Stimulated activated effector memory CD8-positive, alpha-beta T cell treated with anti-CD3 and anti-CD28 coated beads, Interleukin-12 subunit alpha, Interleukin-12 subunit beta, amount 100 ng/mL, for 72 hours (primary cell): Measurements from ENCODE around the gene ARFIP1.

Experiments
- ATAC-seq: fragments of 150-1000 bp; cut with Tn5 transposase; 2 replicates; pipeline ENCODE4 v1.10.0; 2021
- DNase-seq, 2 donors: peaks; one replicate each; pipeline ENCODE4 v3.0.0; 2021 to 2022; ENCODE audit warnings: low spot score in 2 of 2
- H3K27ac Mint-ChIP-seq: one replicate; pipeline ENCODE4 v1.8.0; 2022; ENCODE audit warnings: mild to moderate bottlenecking, mixed read lengths
- H3K36me3 Mint-ChIP-seq: one replicate; pipeline ENCODE4 v1.8.0; 2022; ENCODE audit warnings: mild to moderate bottlenecking, mixed read lengths
- H3K4me1 Mint-ChIP-seq: one replicate; pipeline ENCODE4 v1.8.0; 2022; ENCODE audit warnings: mixed read lengths
- H3K4me3 Mint-ChIP-seq: one replicate; pipeline ENCODE4 v1.8.0; 2022; ENCODE audit warnings: mild to moderate bottlenecking, mixed read lengths
- H3K9me3 Mint-ChIP-seq: one replicate; pipeline ENCODE4 v1.8.0; 2022; ENCODE audit warnings: mixed read lengths

The ARFIP1 gene

DNA sequence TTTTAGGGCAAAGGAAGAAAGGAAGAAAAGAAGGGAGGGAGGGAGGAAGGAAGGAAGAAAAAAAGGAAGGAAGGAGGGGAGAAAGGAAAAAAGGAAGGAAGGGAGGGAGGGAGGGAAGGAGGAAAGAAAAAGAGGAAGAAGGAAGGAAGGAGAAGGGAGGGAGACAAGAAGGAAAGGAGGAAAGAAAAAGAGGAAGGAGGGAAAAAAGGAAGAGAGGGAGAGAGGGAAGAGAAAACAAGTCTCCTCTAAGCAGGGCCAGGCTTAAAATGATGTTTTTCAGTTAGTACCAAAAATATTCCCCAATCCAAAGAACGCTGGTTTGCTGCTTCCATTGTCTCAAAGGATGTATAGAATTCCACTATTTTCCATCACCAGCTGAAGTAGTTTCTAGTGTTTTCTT, 2.3 kb upstream of the ARFIP1 start:
- H3K36me3 Mint-ChIP-seq = peaks cover 22% of the 10 kb centered on the region
- no peak overlapping the region for H3K4me3 Mint-ChIP-seq
- ATAC-seq = no peak

DNA sequence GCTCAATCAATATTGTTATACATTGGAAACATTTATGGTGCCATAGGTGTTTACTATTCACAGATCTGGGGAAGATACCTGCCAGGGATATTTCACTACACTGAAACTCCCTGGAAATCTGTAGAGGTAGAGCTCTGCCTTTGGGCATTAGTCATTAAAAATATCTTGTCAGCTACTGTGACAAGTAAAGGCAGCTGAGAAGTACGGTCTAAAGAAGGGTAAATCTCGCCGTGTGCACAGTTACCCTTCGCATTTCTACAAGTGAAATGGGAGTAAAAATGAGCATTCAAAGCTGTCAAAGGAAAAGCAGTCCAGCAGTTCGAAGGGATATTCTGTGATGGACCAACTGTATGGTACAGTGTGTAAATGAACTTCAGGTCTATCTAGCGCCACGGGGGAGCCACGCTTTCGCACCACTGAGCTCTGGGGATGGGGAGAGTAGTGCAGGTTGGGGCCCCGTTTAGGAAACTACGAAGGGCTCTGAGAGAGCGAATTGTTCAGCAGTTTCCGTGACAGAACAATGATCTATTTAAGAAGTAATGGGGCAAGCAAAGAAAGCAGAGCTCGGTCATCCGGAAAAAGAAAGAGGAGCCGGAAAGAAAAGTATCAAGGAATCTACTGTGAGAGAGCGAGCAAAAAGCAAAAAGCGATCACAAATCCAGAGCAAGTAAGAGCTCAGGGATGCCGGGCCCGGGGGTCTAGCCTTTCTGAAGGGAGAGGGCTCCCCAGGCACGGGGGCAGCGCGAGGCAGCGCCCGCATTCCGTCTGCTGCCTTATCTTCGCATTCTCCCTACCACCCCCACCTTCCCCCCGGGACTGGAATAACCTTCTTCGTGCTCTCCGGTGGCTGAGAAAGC, 870 bp upstream of the ARFIP1 start:
- no peaks in the 10 kb centered on the region for H3K9me3 Mint-ChIP-seq
- H3K36me3 Mint-ChIP-seq = peaks cover 22% of the 10 kb centered on the region
- peaks cover 35% of the 10 kb centered on the region for H3K4me1 Mint-ChIP-seq
- peak overlapping the region; percentile 95 for H3K27ac Mint-ChIP-seq
- ATAC-seq = peak; percentile 32
- H3K4me3 Mint-ChIP-seq = peak overlapping the region; percentile 94
- DNase-seq = peak in 1 of 2 donors; percentile 64

More for the DNA sequence above, 2.3 kb upstream of the ARFIP1 start:
- no peak overlapping the region for H3K27ac Mint-ChIP-seq
- no peak for DNase-seq
- no peaks in the 10 kb centered on the region for H3K9me3 Mint-ChIP-seq
- H3K4me1 Mint-ChIP-seq = peaks cover 35% of the 10 kb centered on the region

DNA sequence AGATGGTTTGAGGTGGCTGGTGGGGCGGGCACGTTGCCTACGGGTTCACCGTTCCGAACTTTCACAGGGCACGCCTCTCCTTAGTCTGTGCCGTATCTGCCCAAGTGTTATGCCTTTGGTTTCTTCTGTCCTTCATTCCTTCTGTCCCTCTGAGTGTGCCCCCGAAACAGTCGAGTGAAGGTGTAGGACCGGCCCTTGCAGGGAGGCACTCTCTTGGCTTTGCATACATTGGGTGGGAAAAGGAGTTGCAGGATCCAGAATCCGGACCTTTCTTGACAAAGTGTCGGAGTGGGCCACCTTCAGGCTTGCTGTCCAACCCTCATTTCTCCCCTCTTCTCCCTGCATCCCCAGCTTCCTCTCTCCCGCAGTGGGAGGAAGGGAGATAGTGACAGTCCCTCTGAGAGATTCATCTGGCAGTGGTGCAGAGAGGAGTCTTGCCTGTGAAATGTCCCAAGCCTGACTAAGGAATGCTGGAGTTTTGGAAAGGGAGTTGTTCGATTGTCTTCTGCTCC, 569 bp downstream of the ARFIP1 start:
- ATAC-seq = peak; percentile 74
- Mint-ChIP-seq H3K27ac (peak overlapping the region; percentile 95), H3K4me3 (peak overlapping the region; percentile 94), H3K9me3 (no peaks in the 10 kb centered on the region), H3K4me1 (peaks cover 35% of the 10 kb centered on the region), H3K36me3 (peaks cover 22% of the 10 kb centered on the region)
- DNase-seq = no peak

DNA sequence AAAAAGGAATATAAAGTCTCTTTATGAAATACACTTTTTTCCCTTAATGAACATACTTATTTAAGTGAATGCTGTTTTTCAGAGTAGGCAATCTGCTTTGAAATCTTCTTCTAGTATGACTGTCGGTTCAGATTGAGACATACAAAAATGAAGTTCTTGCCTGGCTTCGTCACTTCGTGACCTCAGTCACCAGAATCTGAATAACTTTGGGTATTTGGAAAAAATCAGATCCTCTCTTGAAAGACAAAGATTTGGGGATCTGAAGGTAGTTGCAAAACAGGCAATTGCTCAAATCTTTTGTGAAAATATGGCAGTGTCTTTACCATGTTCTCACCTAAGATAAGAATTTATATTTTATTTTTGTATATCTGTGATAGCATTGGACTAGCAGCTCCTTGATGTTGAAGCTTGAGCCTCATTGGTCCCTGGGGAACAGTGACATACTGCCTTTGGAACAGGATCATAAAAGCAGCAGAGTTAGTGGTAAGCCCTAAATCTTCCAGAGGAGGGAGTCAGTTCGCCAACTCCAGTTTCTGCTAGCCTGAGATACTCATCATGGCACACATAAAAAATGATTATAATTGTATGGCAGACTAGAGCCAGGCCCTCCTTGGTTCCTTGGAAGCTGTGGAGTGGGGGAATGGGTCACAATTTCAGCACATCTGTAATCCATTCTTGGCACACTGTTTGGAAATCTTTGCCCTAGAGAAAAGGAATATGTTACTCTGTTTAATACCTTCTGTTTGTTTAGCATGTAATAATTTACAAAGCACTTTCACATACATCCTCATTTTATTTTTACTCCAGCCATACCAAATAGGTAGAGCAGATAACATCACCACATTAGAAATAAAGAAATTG, 5.0 kb downstream of the ARFIP1 start:
- H3K36me3 Mint-ChIP-seq = peaks cover 11% of the 10 kb centered on the region
- no peak for ATAC-seq
- no peaks in the 10 kb centered on the region for H3K9me3 Mint-ChIP-seq
- no peak overlapping the region for H3K27ac Mint-ChIP-seq
- peaks cover 30% of the 10 kb centered on the region for H3K4me1 Mint-ChIP-seq
- no peak overlapping the region for H3K4me3 Mint-ChIP-seq
- DNase-seq = no peak

DNA sequence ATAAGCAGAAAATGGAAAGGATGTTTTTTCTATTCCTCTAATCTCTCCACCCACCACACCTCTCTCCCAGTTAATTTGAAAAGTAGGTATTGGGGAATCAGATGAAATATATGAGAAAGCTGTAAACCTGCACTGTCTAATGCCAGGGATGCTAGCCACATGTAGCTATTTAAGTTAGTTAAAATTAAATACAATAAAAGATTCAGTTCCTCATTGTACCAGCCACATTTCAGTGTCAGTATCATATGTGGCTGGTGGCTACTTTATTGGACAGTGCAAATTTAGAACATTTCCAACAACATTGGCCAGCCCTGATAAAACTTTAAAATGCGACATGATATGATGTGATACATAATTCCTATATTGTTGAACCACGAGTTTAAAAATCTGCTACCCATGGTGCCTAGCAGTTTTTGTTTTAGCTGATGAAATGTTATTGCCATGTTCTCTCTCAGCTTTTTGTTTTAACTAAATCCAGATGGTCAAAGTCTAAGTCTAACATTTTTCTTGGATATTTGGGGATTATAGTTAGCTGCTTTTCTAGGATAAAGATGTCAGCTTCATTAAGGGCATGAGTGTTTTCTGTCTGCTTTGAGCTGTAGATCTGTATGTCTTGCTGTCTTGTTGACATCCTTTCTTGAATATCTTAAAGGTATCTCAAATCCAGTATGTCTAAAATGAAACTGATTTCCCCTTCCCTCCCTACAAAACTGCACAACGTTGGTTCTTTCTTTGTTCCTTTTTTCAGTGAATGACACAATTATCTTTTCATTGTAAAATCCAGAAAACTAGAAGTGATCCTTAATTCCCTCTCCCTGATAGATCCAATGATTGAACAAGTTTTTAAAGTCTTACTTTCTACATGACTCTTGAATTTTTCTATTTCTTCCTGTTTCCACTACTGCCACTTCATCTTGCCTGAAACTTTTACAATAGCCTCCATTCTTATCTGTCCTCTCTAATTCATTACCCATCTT, 6.2 kb downstream of the ARFIP1 start:
- peaks cover 22% of the 10 kb centered on the region for H3K4me1 Mint-ChIP-seq

DNA sequence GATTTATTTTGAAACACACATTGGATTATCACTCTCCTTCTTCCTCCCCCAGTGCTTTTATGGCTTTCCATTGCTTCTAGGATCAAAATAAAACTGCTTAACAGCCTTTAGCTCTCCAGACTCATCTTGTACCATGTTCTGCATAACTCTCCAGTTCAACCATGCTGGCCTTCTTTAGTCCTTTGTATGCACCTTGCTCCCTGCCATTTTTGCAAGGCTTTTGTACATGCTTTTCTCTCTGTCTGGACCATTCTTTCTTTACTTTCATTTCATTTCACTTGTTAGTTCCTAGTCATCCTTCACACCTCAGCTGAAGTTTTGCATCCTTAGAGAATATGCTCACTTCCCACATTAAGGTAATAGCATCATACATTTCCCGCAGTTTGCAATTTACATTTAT, 6.9 kb downstream of the ARFIP1 start:
- H3K4me3 Mint-ChIP-seq = peak overlapping the region; percentile 1
- peak overlapping the region; percentile 4 for H3K27ac Mint-ChIP-seq
- H3K4me1 Mint-ChIP-seq = peaks cover 17% of the 10 kb centered on the region
- no peaks in the 10 kb centered on the region for H3K36me3 Mint-ChIP-seq
- DNase-seq (no peak), ATAC-seq (no peak)
- no peaks in the 10 kb centered on the region for H3K9me3 Mint-ChIP-seq

More for the DNA sequence above, 6.2 kb downstream of the ARFIP1 start:
- Mint-ChIP-seq H3K36me3 (no peaks in the 10 kb centered on the region), H3K9me3 (no peaks in the 10 kb centered on the region), H3K27ac (peak overlapping the region; percentile 4), H3K4me3 (peak overlapping the region; percentile 1)
- ATAC-seq (no peak), DNase-seq (no peak)

DNA sequence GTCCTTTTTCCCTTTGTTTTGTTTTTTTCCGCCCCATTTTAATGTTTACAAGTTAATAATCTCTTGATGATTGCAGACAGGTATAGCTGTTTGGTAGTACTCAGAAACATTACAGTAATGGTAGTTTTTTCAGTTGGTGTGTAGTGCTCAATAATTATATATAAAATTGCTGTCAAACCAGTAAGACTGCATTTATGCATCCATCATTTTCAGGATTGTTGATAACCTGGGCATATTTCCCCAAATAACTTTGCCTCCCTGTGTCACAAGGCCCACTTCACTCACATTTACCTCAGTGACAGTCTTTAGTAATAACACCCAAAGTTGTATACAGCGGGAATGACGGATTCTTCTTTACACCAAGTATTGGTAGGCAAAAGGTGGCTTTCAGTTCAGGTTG, 16.1 kb downstream of the ARFIP1 start:
- ATAC-seq (no peak), DNase-seq (no peak)
- H3K9me3 Mint-ChIP-seq = no peaks in the 10 kb centered on the region
- H3K4me1 Mint-ChIP-seq = peaks cover 13% of the 10 kb centered on the region
- no peak overlapping the region for H3K4me3 Mint-ChIP-seq
- H3K27ac Mint-ChIP-seq = no peak overlapping the region
- no peaks in the 10 kb centered on the region for H3K36me3 Mint-ChIP-seq

DNA sequence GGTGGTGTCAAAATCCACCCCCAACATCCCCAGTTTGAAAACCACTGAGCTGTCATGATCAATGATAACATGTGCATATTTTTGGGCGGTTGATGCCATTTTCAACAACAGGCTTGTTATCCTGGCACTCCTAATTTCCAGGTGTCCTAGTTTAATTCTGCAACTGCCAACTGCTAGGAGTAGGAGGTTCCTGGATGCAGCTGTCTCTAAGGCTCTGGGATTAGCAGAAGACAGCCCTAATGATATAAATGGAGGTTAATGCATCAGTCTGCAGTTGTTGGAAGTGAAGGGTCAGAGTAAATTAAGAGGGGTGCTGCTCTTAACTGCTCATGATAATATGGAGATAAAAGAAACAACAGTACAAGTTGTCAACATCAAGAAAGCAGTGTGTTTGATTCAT, 23.8 kb downstream of the ARFIP1 start:
- no peak overlapping the region for H3K27ac Mint-ChIP-seq

DNA sequence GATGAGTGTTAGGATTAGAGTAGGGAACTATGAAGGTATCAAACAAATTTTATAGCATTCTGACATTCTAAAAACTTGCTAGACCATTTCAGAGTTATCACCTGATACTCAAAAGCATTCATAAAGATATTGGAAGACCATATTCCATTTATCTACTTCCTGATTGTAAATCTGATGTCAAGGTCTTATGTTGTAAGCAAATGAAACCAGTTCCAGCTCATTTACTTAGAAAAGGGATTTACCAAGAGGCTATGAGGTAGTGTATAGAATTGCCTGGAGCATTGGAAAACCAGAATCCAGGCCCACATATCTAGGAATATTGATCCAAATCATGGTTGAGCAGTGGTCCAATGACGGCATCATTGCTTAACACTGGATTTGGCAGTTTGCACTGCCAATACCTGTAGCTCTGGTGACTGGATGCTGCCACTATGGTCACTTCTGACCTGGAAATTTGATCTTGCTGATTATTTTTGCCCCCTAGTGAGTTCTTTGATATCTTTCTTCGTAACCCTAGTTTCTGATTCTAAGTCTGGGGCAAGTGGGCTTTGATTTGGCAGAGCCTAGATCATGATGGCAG, 25.4 kb downstream of the ARFIP1 start:
- Mint-ChIP-seq H3K4me1 (peaks cover 16% of the 10 kb centered on the region), H3K9me3 (no peaks in the 10 kb centered on the region), H3K36me3 (no peaks in the 10 kb centered on the region), H3K27ac (no peak overlapping the region), H3K4me3 (no peak overlapping the region)
- DNase-seq (no peak), ATAC-seq (no peak)

More for the DNA sequence above, 23.8 kb downstream of the ARFIP1 start:
- Mint-ChIP-seq H3K9me3 (no peaks in the 10 kb centered on the region), H3K4me3 (no peak overlapping the region), H3K4me1 (peaks cover 16% of the 10 kb centered on the region), H3K36me3 (no peaks in the 10 kb centered on the region)
- no peak for ATAC-seq
- no peak for DNase-seq

DNA sequence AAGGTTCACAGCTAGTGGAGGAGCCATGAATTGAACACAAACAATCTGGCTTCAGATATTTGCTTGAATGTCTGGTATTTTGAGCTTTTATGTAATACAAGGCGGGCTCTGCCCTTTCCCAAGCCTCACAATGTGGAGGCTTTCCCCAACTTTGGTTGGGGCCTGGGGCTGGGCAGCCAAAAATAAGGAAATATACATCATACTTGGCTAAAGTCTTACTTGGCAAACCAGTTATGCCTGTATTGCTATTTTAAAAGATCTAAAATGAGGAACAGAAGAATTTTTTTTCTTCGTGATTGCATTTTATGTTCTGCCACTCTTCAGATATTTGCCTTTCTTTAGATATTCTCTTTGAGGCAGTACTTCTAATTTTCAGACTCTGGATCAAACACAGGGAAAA, 26.1 kb downstream of the ARFIP1 start:
- ATAC-seq (no peak), DNase-seq (no peak)
- Mint-ChIP-seq H3K4me3 (no peak overlapping the region), H3K4me1 (peaks cover 16% of the 10 kb centered on the region), H3K36me3 (no peaks in the 10 kb centered on the region), H3K9me3 (no peaks in the 10 kb centered on the region), H3K27ac (no peak overlapping the region)

DNA sequence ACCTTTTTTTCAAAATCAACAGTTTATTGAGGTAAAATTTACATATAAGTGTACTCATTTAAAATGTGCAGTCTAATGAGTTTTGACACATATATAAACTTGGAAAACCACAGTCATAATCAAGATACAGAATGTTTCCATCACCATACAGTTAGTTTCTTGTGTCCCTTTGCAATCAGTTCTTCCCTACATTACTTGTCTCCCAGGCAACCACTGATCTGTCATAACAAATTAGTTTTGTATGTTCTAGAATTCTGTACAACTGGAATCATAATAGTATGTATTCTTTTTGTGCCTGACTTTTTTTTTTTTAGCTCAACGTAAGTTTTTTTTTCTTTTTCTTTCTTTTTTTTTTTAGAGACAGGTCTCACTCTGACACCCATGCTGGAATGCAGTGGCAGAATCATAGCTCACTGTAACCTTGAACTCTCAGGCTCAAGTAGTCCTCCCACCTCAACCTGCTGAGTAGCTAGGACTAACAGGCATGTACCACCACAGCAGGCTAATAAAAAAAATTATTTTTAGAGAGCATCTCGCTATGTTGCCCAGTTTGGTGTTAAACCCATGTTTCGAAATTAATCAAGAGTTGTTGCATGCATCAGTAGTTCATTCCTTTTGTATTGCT, 26.9 kb downstream of the ARFIP1 start:
- no peaks in the 10 kb centered on the region for H3K36me3 Mint-ChIP-seq
- ATAC-seq = peak; percentile 48
- peaks cover 16% of the 10 kb centered on the region for H3K4me1 Mint-ChIP-seq
- no peaks in the 10 kb centered on the region for H3K9me3 Mint-ChIP-seq
- H3K4me3 Mint-ChIP-seq = no peak overlapping the region
- peak overlapping the region; percentile 58 for H3K27ac Mint-ChIP-seq
- DNase-seq = no peak

DNA sequence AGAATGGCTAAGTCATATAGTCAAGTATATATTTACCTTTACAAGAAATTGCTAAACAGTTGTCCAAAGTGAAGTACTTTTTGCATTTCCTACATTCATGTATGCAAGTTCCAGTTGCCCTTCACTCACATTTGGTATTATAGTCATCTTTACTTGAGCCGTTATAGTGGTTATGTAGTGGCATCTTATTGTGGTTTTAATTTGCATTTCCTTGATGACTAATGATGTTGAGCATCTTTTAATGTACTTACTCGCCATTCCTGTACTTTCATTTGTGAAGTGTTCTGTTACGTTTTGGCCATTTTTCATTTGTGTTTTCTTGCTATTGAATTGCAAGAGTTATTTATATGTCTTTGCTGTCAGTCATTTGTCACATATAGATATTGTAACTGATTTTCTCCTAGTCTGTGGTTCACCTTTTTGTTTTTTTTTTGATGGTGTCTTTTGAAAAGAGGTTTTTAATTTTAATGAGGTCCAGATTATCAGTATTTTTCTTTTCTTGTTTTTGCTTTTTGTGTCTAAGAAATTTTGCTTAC, 27.6 kb downstream of the ARFIP1 start:
- no peaks in the 10 kb centered on the region for H3K36me3 Mint-ChIP-seq
- ATAC-seq (peak; percentile 96), DNase-seq (no peak)
- H3K4me3 Mint-ChIP-seq = peak overlapping the region; percentile 34
- H3K27ac Mint-ChIP-seq = no peak overlapping the region
- no peaks in the 10 kb centered on the region for H3K9me3 Mint-ChIP-seq
- peaks cover 16% of the 10 kb centered on the region for H3K4me1 Mint-ChIP-seq

DNA sequence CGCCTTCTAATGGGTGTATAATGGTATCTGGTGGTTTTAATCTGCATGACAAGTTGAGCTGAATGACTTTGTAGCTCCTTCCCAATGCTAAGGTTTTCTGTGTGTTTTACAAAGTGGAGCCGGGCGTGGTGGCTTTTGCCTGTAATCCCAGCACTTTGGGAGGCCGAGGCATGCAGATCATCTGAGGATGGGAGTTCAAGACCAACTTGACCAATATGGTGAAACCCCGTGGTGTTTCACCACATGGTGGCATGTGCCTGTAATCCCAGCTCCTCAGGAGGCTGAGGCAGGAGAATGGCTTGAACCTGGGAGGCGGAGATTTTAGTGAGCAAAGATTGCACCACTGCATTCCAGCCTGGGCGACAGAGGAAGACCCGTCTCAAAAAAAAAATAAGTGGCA, 28.9 kb downstream of the ARFIP1 start:
- no peak for ATAC-seq
- Mint-ChIP-seq H3K4me1 (peaks cover 16% of the 10 kb centered on the region), H3K27ac (no peak overlapping the region), H3K4me3 (no peak overlapping the region), H3K9me3 (peaks cover 3% of the 10 kb centered on the region), H3K36me3 (no peaks in the 10 kb centered on the region)
- no peak for DNase-seq
